Thyroid gland (tissue), 4 donors: ENCODE measurements around the gene GPBP1L1. TPM values are rescaled to one million over a fixed set of nuclear protein-coding genes. Genes with fewer than 3 reads are reported as not detected.

Source experiments
- DNase-seq, 2 donors: peaks; one replicate each; pipeline ENCODE4 v3.0.0-alpha.2; 2019
- H3K27ac ChIP-seq, 3 donors: fragments of 200-600 bp; sonication (generic); 1 replicate in 2 of 3; 2 replicates in 1 of 3; pipeline ENCODE4 v1.5.1; 2016 to 2019; ENCODE audit warnings: mild to moderate bottlenecking in 1 of 3, moderate library complexity in 1 of 3
- H3K27me3 ChIP-seq: fragments of 200-600 bp; sonication (generic); one replicate; pipeline ENCODE4 v1.5.1; 2019
- H3K36me3 ChIP-seq, 2 donors: fragments of 200-600 bp; sonication (generic); one replicate each; pipeline ENCODE4 v1.5.1; 2016 to 2019
- H3K4me1 ChIP-seq, 2 donors: fragments of 200-600 bp; sonication (generic); one replicate each; pipeline ENCODE4 v1.5.1; 2017 to 2019
- H3K4me3 ChIP-seq, 3 donors: fragments of 200-600 bp; sonication (generic); replicated peaks in 1 of 3; 1 replicate in 2 of 3; 2 replicates in 1 of 3; pipeline ENCODE4 v1.5.1; 2016; ENCODE audit warnings: mild to moderate bottlenecking in 1 of 3
- H3K9me3 ChIP-seq: fragments of 200-600 bp; sonication (generic); one replicate; pipeline ENCODE4 v1.5.1; 2017
- POLR2A ChIP-seq, 2 donors: fragments of 450-650 bp; IDR thresholded peaks; one replicate each; pipeline ENCODE4 v1.6.1; 2017; ENCODE audit warnings: antibody characterized with exemption in 2 of 2, mild to moderate bottlenecking in 2 of 2, moderate library complexity in 1 of 2
- WGBS, 2 donors: methylation state at CpG; one replicate each; pipeline ENCODE4 v1.1.5; 2017; 5-methylcytosine and 5-hydroxymethylcytosine counted together
- intact Hi-C: fragments of 100-400 bp; cut with DNase I; formaldehyde crosslinking; loops from one replicate; pipeline ENCODE4 v1.15.1; 2023
- total RNA-seq, 4 donors: library from RNA; depleted of rRNA; stranded (reverse); fragments of >200 nt; gene quantifications; one replicate each; pipeline ENCODE4 v1.2.3, GENCODE V29; 2016
- TF ChIP-seq, protein P1 (sequence below), 6 experiments: fragments of 200-600 bp in 3 of 6; fragments of 450-650 bp in 3 of 6; sonication (generic) in 3 of 6; IDR thresholded peaks; one replicate each; pipeline ENCODE4 v1.5.1; 2016 to 2019; ENCODE audit warnings: antibody characterized with exemption in 6 of 6, mild to moderate bottlenecking in 2 of 6, inconsistent platforms in 1 of 6, moderate library complexity in 1 of 6

GPBP1L1 gene
- total RNA-seq, 4 donors from 2014 or later = 146 to 220 (median 176) TPM

DNA sequence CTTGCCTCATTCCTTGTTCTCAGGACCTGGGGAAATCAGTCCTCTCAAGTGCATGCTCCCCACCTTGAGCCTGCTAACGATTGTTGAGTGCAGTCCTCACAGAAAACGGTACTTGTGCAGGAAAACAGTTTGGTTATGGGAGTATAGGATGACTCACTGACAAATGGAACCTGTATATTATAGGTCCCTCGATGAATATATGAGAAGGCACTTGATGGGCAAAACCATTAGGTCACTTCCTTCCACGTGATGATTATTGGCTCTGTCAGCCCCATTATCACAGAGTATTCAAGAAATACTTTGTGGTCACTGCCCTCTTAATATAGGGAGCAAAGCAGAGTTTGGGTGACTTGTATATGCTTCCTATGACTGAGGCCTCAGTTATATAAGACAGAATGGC lies 68.7 kb downstream of the GPBP1L1 start:
- Histone ChIP-seq H3K36me3 (peaks cover 32 to 40% of the 10 kb centered on the region in 2 donors), H3K27ac (no peak overlapping the region), H3K27me3 (no peaks in the 10 kb centered on the region), H3K4me3 (no peak overlapping the region), H3K9me3 (no peaks in the 10 kb centered on the region), H3K4me1 (peaks cover 0 to 21% of the 10 kb centered on the region in 2 donors)
- intact Hi-C loops = no loop called here
- TF ChIP-seq POLR2A (IDR thresholded peaks at IDR 0.05) = no peak
- TF ChIP-seq, protein P1, sequence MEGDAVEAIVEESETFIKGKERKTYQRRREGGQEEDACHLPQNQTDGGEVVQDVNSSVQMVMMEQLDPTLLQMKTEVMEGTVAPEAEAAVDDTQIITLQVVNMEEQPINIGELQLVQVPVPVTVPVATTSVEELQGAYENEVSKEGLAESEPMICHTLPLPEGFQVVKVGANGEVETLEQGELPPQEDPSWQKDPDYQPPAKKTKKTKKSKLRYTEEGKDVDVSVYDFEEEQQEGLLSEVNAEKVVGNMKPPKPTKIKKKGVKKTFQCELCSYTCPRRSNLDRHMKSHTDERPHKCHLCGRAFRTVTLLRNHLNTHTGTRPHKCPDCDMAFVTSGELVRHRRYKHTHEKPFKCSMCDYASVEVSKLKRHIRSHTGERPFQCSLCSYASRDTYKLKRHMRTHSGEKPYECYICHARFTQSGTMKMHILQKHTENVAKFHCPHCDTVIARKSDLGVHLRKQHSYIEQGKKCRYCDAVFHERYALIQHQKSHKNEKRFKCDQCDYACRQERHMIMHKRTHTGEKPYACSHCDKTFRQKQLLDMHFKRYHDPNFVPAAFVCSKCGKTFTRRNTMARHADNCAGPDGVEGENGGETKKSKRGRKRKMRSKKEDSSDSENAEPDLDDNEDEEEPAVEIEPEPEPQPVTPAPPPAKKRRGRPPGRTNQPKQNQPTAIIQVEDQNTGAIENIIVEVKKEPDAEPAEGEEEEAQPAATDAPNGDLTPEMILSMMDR (IDR thresholded peaks at IDR 0.05) = no peak
- no peak for DNase-seq
- 70 to 77% methylated on average over 4 of the region's 4 CpGs for WGBS, 2 donors

DNA sequence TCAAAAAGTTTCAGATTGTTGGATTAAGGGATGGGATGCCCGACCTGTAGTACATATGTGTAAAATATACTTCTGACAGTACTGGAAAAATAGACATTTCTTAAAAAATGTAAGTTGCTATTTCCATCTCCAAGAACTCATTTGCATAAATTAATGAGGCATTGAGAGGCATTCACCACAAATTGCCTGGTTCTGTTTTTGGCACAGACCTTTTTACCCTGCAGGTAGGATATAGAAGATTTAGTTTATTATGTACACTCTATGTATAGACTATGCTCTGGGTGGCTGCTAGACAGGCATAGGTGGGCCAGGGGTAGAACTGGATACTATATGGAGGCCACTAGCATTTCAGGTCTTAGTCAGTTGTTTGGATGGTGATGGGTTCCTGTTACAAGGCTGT lies 70.4 kb downstream of the GPBP1L1 start:
- intact Hi-C loops = no loop called here
- Histone ChIP-seq H3K27me3 (no peaks in the 10 kb centered on the region), H3K36me3 (peaks cover 32 to 40% of the 10 kb centered on the region in 2 donors), H3K4me3 (no peak overlapping the region), H3K4me1 (peaks cover 0 to 5% of the 10 kb centered on the region in 2 donors), H3K9me3 (no peaks in the 10 kb centered on the region), H3K27ac (no peak overlapping the region)
- DNase-seq = no peak
- 96 to 98% methylated on average over 1 of the region's 1 CpG for WGBS, 2 donors
- TF ChIP-seq, protein P1 (IDR thresholded peaks at IDR 0.05) = no peak
- TF ChIP-seq POLR2A (IDR thresholded peaks at IDR 0.05) = no peak

DNA sequence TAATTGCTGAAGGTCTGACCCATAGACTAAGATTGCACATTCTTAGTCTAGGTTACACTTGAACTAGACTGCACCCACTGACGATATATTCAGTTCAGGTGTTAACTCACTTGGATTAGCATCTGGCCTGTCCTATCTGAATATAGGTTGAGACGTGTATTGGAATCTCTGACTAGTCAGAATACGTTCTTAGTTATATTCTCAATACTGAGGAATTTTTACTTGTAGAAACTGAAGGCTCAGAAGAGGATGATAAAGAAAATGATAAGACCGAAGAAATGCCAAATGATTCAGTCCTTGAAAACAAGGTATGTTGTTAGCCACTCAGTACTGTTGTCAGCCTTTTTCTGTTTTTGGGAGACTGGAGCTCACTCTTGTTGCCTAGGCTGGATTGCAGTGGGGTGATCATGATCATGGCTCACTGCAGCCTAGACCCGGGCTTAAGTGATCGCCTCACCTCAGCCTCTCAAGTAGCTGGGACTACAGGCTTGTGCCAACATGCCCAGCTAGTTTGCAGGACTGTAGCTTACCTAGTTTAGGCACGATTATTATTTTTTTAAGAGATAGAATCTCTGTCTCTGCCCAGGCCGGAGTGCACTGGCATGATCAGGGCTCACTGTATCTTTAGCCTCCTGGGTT lies 73.3 kb downstream of the GPBP1L1 start:
- TF ChIP-seq, protein P1 (IDR thresholded peaks at IDR 0.05) = no peak
- no peak for TF ChIP-seq POLR2A (IDR thresholded peaks at IDR 0.05)
- Histone ChIP-seq H3K36me3 (peaks cover 32 to 45% of the 10 kb centered on the region in 2 donors), H3K4me3 (no peak overlapping the region), H3K27ac (peak overlapping the region in 1 of 3 donors; percentile 15), H3K27me3 (no peaks in the 10 kb centered on the region), H3K4me1 (no peaks in the 10 kb centered on the region), H3K9me3 (no peaks in the 10 kb centered on the region)
- 65 to 77% methylated on average over 8 of the region's 8 CpGs for WGBS, 2 donors
- intact Hi-C loops = no loop called here
- DNase-seq = peak in 1 of 2 donors; percentile 42

DNA sequence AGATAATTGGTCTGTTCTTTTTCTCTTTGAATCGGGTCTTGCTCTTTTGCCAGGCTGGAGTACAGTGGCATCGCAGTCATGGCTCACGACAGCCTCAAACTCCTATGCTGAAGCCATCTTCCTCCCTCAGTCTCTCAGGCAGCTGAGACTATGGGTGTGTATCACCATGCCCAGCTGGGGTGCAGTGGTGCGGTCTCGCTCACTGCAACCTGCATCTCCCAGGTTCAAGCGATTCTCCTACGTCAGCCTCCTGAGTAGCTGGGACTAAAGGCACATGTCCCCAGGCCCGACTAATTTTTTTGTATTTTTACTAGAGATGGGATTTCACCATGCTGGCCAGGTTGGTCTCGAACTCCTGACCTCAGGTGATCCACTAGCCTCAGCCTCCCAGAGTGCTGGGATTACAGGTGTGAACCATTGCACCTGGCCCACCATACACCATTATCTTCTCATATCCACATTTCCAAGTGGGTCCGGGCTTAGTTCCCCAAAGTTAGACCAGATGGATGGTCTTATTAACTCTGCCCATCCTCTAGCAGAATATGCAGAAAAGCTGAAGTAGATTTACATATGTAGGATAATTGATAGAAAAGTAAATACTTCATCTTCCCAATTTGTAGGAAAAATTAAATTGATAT lies 75.6 kb downstream of the GPBP1L1 start:
- DNase-seq = no peak
- 94 to 98% methylated on average over 10 of the region's 10 CpGs for WGBS, 2 donors
- intact Hi-C loops = no loop called here

More for the DNA sequence above, 75.6 kb downstream of the GPBP1L1 start:
- no peak overlapping the region for H3K4me3 ChIP-seq
- no peak for TF ChIP-seq POLR2A (IDR thresholded peaks at IDR 0.05)
- TF ChIP-seq, protein P1 (IDR thresholded peaks at IDR 0.05) = no peak
- no peaks in the 10 kb centered on the region for H3K9me3 ChIP-seq
- H3K36me3 ChIP-seq = peaks cover 10 to 23% of the 10 kb centered on the region in 2 donors
- H3K27me3 ChIP-seq = no peaks in the 10 kb centered on the region
- H3K27ac ChIP-seq = no peak overlapping the region
- no peaks in the 10 kb centered on the region for H3K4me1 ChIP-seq
